ENCODE results near the gene GLRA1. TPM values are rescaled to one million over a fixed set of nuclear protein-coding genes. Genes with fewer than 3 reads are reported as not detected.
"Not testable (repeated sequence)": the region's sequence is repeated elsewhere in the genome, so short reads cannot be mapped to it uniquely, and the experiment has no call there.

GLRA1 gene
- total RNA-seq, 1 donor from 2014 or later = not detected

DNA sequence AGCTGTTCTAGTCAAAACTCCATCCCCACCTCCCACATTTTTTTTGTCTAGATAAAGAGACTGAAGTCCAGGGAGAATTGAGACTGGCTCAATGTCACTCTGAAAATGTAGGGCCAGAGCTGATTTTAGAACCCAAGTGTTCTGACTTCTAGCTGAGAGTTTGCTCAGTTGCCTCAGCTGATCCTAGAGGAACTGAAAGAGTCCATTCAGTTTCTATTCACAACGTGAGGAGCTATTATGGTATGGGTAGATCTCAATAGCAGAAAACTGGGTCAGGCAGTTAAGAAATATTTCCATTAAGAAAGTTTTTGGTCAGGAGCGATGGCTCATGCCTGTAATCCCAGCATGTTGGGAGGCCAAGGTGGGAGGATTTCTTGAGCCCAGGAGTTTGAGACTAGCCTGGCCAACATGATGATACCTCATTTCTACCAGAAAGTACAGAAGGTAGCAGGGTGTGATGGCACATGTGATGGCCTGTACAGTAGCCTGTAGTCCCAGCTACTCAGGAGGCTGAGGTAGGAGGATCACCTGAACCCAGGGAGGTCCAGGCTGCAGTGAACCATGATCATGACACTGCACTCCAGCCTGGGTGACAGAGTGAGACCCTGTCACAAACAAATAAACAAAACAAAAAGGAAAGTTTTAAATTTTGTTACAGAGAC lies 61.7 kb downstream of the GLRA1 start:
- H3K27me3 Mint-ChIP-seq (ENCODE audit: unreplicated experiment) = peaks cover 1% of the 10 kb centered on the region
- H3K36me3 Mint-ChIP-seq (ENCODE audit: low read depth, unreplicated experiment) = no peaks in the 10 kb centered on the region
- H3K9me3 Mint-ChIP-seq (ENCODE audit: unreplicated experiment) = no peaks in the 10 kb centered on the region
- no peak overlapping the region for H3K27ac Mint-ChIP-seq (ENCODE audit: unreplicated experiment)
- no peaks in the 10 kb centered on the region for H3K4me1 Mint-ChIP-seq (ENCODE audit: unreplicated experiment)
- no peak for DNase-seq (ENCODE audit: low spot score)
- TF ChIP-seq CTCF (IDR thresholded peaks at IDR 0.05; ENCODE audit: unreplicated experiment) = no peak
- no peak overlapping the region for H3K4me3 Mint-ChIP-seq (ENCODE audit: unreplicated experiment)

GRCh38 chr5:151860867-151861266 lies 63.8 kb downstream of the GLRA1 start:
- not testable (repeated sequence) for H3K9me3 Mint-ChIP-seq (ENCODE audit: unreplicated experiment); H3K27ac Mint-ChIP-seq (ENCODE audit: unreplicated experiment); H3K4me3 Mint-ChIP-seq (ENCODE audit: unreplicated experiment); H3K4me1 Mint-ChIP-seq (ENCODE audit: unreplicated experiment); H3K27me3 Mint-ChIP-seq (ENCODE audit: unreplicated experiment); H3K36me3 Mint-ChIP-seq (ENCODE audit: low read depth, unreplicated experiment); DNase-seq (ENCODE audit: low spot score)

DNA sequence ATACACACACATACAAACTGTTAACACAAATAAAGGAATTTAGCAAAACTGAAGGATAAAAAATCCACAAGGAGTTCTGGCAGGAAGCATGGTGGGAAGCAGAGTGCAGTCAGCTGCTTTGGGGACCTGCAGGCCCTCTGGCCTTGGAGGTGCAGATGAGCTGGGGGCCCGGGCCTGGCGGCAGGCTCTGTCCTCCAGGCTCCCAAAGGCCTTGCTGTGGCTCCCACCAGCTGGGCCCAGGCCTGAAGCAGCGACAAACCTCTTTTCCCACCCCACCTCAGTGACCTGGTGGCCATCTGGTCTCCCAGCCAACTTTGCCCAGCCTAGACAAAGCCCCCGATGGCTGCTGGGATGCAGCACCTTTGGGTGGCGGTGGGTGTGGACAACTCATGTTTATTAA lies 67.8 kb downstream of the GLRA1 start:
- H3K4me1 Mint-ChIP-seq (ENCODE audit: unreplicated experiment) = no peaks in the 10 kb centered on the region
- no peak overlapping the region for H3K4me3 Mint-ChIP-seq (ENCODE audit: unreplicated experiment)
- H3K27ac Mint-ChIP-seq (ENCODE audit: unreplicated experiment) = no peak overlapping the region
- no peaks in the 10 kb centered on the region for H3K36me3 Mint-ChIP-seq (ENCODE audit: low read depth, unreplicated experiment)
- H3K9me3 Mint-ChIP-seq (ENCODE audit: unreplicated experiment) = no peaks in the 10 kb centered on the region
- peaks cover 1% of the 10 kb centered on the region for H3K27me3 Mint-ChIP-seq (ENCODE audit: unreplicated experiment)
- no peak for TF ChIP-seq CTCF (IDR thresholded peaks at IDR 0.05; ENCODE audit: unreplicated experiment)
- no peak for DNase-seq (ENCODE audit: low spot score)

GRCh38 chr5:151855701-151856100 lies 69.0 kb downstream of the GLRA1 start:
- Mint-ChIP-seq H3K27me3 (ENCODE audit: unreplicated experiment) (no peaks in the 10 kb centered on the region), H3K27ac (ENCODE audit: unreplicated experiment) (no peak overlapping the region), H3K36me3 (ENCODE audit: low read depth, unreplicated experiment) (no peaks in the 10 kb centered on the region), H3K9me3 (ENCODE audit: unreplicated experiment) (no peaks in the 10 kb centered on the region), H3K4me1 (ENCODE audit: unreplicated experiment) (no peaks in the 10 kb centered on the region), H3K4me3 (ENCODE audit: unreplicated experiment) (no peak overlapping the region)
- no peak for TF ChIP-seq CTCF (IDR thresholded peaks at IDR 0.05; ENCODE audit: unreplicated experiment)
- no peak for DNase-seq (ENCODE audit: low spot score)

- Mint-ChIP-seq H3K4me1 (ENCODE audit: unreplicated experiment) (no peaks in the 10 kb centered on the region), H3K4me3 (ENCODE audit: unreplicated experiment) (no peak overlapping the region), H3K36me3 (ENCODE audit: low read depth, unreplicated experiment) (no peaks in the 10 kb centered on the region)
Observed at GRCh38 chr5:151847871-151848270, 76.8 kb downstream of the GLRA1 start.

More at GRCh38 chr5:151847871-151848270, 76.8 kb downstream of the GLRA1 start:
- DNase-seq (ENCODE audit: low spot score) = no peak
- no peaks in the 10 kb centered on the region for H3K27me3 Mint-ChIP-seq (ENCODE audit: unreplicated experiment)
- H3K9me3 Mint-ChIP-seq (ENCODE audit: unreplicated experiment) = no peaks in the 10 kb centered on the region
- no peak for TF ChIP-seq CTCF (IDR thresholded peaks at IDR 0.05; ENCODE audit: unreplicated experiment)
- no peak overlapping the region for H3K27ac Mint-ChIP-seq (ENCODE audit: unreplicated experiment)

All from endothelial cell (in vitro differentiated cells).